GM18505 (cell line): ENCODE results near the gene SGCA.

Experiments used
- ATAC-seq: cut with Tn5 transposase; IDR thresholded peaks from one replicate; pipeline ENCODE4 v1.9.1; 2021; ENCODE audit not compliant: unreplicated experiment
- POLR2A ChIP-seq: IDR thresholded peaks from 4 replicates; pipeline ENCODE4 v1.6.1; 2011; ENCODE audit warnings: borderline replicate concordance; ENCODE audit not compliant: insufficient read depth, insufficient read length; ENCODE audit errors: extremely low read depth

Gene SGCA

DNA sequence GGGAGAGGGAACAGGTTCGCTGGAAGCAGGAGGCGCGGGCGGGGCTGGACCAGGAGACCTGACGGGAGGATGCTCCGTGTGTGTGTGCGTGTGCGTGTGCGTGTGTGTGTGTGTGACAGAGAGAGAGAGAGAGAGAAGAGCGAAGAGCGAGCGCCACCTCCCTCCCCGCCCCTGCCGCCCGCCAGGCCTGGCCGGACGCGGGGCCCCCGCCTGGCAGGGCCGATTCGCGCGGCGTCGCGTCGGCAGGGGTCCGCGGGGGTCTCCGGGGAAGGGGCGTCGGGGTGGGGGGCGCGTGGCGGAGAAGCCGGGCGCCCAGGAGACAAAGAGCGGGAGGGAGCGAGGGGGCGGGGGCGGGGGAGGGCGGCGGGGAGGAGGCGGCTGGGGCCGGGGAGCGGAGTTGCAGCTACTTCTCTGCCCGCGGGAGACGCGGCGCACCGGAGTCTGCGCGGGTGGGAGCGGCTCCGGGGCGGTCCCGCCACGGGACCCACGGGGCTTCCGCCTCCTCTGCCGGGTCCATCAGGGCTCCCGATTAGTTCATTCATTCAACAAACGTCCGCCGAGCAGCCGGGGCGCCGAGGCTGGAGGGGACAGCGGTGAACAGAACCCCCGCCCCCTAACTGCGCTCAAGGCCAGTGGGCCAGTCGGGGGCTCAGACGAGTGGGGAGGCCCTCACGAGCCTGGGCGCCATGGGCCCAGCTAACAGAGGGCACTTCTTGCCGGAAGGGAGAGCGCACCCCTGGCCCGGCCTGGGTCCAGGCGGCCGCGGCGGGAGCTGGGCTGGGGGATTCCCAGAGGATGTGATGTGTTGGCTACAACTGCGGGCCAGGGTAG is 35.9 kb upstream of the SGCA start, which contains the start of gene SAMD14:
TSS of gene SAMD14 (minus strand) at position 433 of the 831 bp plus-strand sequence. CDS start 5,201 bp downstream, outside the sequence.
- peak; percentile 15 for TF ChIP-seq POLR2A
- no peak for ATAC-seq

DNA sequence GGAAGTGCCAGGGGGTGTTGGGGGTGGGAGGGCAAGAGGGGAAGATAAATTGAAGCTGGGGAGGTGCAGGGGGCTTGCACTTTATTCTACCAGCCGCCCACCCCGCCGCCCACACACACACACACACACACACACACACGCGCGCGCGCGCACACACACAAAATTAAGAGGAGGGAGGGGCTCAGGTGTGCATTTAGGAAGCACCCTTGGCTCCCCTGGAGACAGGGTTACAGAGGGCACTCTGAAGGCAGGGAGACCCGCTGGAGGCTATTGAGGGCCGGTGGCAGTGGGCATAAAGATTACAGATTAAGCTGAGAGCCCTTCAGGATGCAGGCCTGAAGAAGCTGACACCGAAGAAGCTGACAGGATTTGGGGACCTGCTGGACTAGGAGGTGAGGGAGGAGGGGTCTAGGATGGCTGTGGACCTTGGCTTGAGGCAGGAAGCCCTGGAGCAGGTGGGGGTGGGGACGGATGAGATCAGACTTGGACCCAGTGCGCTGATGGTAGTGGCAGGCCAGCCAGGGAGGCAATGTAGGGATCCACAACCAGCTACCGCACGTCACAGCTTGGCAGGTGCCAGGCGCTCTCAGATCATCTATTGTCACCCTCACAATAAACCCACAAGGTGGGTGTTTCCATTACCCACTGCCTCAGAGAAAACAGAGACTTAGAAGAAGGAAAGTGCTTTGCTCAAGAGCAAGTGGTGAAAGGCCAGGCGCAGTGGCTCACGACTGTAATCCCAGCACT is 35.1 kb upstream of the SGCA start:
- no peak for TF ChIP-seq POLR2A
- no peak for ATAC-seq

DNA sequence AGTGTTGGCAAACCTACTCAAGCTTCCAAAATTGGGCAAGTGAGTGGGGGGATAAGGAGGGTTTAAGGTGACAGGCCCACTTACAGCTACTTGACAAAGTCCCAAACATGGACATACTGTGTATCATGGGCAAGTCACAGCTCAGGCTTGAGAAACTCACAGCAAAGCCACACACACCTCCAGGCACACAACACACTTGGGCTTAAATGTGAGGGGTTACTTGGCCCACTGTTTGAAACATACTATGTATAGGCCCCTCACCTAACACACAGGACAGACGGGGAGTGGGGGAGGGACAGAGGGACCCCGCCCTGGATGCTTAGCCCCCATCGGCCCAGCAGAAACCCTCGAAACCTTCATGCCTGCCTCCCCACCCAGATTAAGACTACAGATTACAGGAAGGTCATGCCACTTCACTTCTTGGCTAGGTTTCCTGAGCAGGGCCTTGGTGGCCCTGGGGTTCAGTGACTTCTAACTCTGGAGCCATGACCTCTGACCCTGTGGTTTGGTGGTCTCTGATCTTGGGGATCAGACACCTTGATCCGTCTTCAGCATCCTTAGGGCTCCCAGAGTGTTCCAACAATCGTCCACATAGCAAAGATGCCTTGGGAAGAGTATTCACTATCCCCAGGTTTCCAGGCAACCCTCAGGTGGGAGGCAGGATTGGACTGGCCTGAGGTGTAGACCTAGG is 33.6 kb upstream of the SGCA start:
- ATAC-seq = no peak
- TF ChIP-seq POLR2A = peak; percentile 21

DNA sequence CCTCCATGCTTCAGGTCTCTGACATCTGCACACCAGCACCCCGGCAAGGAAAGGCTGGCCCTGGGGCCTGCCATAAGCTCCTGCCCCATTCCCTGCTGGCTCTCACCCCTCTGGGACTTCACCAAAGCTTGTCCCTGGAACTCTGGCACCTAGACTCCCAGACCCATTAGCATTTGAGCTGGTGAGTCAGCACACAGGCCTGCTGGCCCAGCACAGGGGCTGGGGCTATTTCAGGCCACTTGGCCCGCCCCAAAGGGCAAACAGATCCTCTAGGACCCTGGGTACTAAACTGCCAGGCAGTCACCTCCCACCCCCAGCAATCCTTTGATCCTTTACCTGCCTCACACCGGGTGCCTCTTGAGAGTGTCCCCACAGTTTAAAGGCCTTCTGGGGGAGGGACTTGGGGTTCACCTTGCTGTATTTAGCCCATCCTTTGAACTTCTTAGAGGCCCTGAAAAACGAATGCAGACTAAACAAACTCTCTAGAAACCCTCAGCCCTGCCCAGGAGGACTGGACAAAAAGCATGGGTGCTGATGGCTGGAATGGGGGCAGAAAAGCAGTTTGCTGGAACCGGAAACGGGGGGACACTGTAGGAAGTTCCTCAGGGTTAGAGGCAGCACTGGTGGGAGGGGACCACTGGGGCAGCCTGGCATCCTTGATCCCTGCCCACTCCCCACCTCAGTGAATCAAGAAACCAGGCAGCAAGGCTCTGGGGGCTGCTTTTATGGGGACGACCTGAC is 32.6 kb upstream of the SGCA start:
- TF ChIP-seq POLR2A = no peak
- no peak for ATAC-seq

DNA sequence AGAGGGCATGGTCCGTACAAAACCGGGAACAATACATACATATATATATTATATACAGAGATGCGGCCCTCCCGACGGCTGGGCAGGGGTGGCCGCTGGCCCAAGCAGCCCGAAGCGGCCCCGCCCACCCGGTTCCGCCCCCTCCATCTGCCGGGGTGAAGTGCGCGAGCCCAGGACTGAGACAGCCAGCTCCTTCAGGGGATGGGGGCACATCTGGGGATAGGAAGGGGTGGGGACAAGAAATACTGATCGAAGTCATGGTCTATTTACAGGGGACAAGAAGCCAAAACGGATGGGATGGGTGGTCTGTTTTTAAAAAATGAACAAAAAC is 32.1 kb upstream of the SGCA start:
- no peak for TF ChIP-seq POLR2A
- no peak for ATAC-seq

DNA sequence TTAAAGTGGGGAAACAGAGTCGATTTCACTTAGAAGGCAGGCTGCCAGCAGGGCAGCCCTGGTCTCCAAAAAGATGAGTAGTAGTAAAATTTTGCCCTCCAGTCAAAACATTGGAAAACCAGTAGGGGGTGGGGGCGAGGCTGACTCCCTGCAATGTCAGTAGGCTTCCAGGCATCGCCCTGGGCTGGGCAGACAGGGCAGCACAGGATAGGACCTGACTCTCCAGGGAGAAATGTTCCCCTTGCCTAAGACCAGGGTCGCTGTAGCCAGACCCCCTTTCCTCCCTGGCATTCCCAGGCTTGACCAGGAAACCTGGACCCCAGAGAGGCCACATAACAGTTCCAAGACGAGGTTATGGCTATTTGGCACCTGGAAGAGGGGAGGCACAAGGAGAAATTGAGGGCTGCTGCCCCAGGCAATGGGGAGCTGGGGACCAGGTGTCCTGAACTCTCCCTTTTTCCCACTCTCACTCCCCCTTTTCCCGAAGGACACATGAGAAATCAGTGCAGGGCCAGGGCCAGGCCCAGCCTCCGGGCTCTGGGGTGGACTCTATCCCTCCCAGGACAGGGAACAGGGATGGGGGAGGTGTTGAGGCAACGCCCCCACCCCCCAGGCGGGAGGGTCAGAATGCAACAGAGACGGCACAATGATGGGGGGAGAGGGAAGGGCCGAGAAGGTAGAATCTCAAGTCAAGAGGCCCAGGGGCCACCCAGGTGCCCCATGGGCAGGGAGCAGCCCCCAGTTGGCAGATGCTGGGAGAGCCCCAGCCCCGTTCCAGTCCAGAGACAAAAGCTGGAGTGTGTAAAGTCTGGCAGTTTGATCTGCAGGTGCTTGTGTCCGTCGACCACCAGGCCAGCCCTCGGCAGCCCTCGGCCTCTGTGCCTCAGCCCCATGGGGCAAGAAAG is 31.3 kb upstream of the SGCA start:
- no peak for TF ChIP-seq POLR2A
- no peak for ATAC-seq

DNA sequence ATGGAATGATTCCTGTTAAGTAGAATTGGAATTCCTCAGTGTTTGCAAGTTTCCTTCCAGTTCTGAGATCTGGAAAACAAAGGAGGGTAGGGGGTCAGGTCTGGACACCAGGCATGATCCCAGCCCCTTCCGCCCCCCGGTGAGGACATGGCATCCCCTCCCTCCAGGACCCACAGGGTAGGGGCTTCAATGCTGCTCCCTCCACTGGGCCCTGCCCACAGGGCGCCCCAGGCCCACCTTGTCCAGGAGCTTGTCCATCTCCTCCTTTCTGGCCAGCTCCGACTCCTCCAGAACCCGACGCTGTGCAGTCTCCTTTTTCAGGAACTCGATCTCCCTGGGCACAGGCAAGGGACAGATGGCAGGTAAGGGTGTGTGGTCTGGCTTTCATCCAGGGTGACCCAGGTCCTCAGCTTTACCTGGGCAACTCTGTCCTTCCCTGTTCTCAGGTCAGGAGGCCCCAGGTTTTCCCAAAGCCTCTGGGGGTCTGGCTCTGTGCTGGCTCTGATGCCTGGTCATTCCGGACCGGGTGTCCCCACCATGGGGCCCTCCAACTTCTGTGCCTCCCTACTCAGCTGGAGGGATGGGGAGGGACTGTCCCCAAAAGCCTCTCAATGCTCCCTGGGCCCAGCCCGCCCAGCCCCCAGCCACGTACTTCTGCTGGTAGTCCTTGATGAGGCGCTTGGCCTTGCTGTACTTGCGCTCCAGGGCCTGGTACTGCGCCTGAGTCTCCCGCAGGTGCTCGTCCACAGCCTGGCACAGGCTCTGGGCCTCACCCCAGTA is 30.3 kb upstream of the SGCA start:
- no peak for TF ChIP-seq POLR2A
- no peak for ATAC-seq

DNA sequence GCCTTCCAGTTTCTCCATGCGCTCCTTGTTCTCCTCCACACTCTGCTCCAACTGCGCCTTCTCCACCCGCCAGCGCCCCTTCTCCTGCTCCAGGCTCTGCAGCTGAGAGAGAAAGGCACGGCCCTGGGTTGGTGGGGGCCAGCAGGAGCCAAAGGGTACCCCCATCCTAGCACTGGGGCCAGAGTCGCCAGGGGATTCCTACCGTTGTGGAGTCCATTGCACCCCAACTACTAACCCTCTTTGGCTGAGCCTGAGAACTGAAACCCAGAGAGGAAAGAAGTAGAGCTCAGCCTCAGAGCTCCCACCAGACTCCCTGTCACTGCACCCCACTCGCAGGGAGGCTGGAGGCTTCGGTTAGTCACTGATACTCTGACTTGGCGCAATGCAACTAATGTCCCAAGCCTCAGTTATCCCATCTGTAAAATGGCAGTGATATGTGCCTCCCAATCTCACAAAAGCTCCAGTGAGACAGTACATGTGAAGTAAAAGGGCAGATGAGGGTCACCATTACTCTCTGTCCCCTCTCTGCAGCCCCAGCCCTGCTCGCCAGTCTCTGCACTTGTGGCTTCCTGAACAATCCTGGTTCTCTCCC is 29.6 kb upstream of the SGCA start:
- TF ChIP-seq POLR2A = no peak
- no peak for ATAC-seq

DNA sequence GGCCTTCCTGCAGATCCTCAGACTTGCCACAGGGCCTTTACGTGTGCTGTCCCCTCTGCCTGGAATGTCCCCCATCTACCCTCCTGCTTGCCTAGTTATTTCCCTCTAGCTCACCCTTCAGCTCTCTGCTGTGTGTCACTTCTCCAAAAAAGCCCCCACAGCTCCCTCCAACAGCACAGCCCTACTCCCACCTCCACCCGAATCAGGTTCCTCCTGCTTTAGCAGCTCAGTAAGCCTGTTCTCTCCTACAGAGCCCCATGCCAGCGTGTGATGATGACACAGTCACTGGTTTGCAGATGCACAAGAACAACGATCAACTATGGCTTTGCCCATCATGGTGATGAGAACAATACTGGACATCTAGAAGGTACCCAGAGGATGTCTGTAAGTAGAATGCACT is 28.8 kb upstream of the SGCA start:
- no peak for TF ChIP-seq POLR2A
- no peak for ATAC-seq

DNA sequence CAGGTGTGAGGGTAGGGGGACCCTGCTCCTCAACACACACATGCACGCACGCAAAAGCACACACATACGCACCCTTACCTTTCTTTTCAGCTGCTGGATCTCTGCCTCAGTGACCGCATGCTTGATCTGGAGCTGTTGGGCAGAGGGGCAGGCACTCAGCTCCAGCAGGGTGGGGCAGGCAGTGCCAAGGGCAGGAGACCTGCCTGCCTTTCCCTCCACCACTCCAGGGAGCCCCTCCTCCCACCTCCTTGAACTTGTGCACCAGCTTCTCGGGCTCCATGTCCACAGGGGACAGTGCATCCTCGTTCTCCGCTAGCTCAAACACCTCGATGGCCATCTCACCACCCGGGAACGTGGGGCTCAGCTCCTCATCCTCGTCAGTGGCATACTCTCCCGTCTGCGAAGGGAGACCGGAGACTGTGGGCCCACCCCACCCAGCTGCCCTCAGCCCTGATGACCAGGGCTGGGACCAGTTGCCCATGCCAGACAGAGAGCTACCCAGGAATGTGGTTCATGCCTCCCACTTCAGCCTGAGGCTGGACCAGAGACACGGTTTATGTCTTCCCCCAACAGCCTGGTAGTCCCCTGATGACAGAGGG is 26.5 kb upstream of the SGCA start:
- no peak for TF ChIP-seq POLR2A
- no peak for ATAC-seq
